Keratinocyte (primary cell): Measurements from ENCODE around the gene BMPR1B.

Experiments
- CTCF ChIP-seq, 3 experiments: IDR thresholded peaks in 1 of 3; conservative IDR thresholded peaks in 1 of 3; optimal IDR thresholded peaks in 1 of 3; 2 replicates in 2 of 3; 3 replicates in 1 of 3; pipeline versions ENCODE3 to v1.5.1; 2011; ENCODE audit warnings: low read length in 3 of 3, mild to moderate bottlenecking in 3 of 3, moderate library complexity in 2 of 3, control low read depth in 1 of 3, inconsistent platforms in 1 of 3; ENCODE audit not compliant: insufficient read depth in 2 of 3; ENCODE audit errors: extremely low read depth in 1 of 3
- EZH2 ChIP-seq: IDR thresholded peaks from one replicate; pipeline ENCODE4 v1.6.1; 2012; ENCODE audit warnings: inconsistent platforms, mild to moderate bottlenecking, low read length, moderate library complexity

- TF ChIP-seq CTCF (optimal IDR thresholded peaks at IDR 0.05 in 1 of 3, IDR thresholded peaks at IDR 0.05 in 1 of 3, conservative IDR thresholded peaks at IDR 0.05 in 1 of 3; ENCODE audit: extremely low read depth in 1 of 3, insufficient read depth in 2 of 3, low read length in 3 of 3) (no peak), EZH2 (no peak)
Measured at GRCh38 chr4:94766856-94767255, 9.1 kb downstream of the BMPR1B start.
